NCI-H748 (cell line): Measurements from ENCODE around the gene TOP1.
A peak's percentile ranks its signal among the peaks of the same experiment; 100 is the strongest.
"Not testable (repeated sequence)": the region's sequence is repeated elsewhere in the genome, so short reads cannot be mapped to it uniquely, and the experiment has no call there.

Source experiments
- DNase-seq: peaks from one replicate; lab custom pipeline; 2025; ENCODE audit not compliant: unreplicated experiment; lab: John Stamatoyannopoulos, UW

The TOP1 gene

GRCh38 chr20:41089555-41089954 is 60.9 kb downstream of the TOP1 start:
- no peak for DNase-seq

- no peak for DNase-seq
These were observed 63.3 kb downstream of the TOP1 start for GRCh38 chr20:41091927-41092326.

- no peak for DNase-seq
These were observed 65.9 kb downstream of the TOP1 start for GRCh38 chr20:41094353-41095055.

- DNase-seq: peak; percentile 39
These were observed 66.7 kb downstream of the TOP1 start for GRCh38 chr20:41095110-41095969.

- DNase-seq: no peak
These were observed 70.2 kb downstream of the TOP1 start for GRCh38 chr20:41098703-41099250.

GRCh38 chr20:41100001-41100480 is 71.4 kb downstream of the TOP1 start:
- no peak for DNase-seq

GRCh38 chr20:41101660-41102059 is 73.0 kb downstream of the TOP1 start:
- no peak for DNase-seq

- no peak for DNase-seq
These were observed 79.9 kb downstream of the TOP1 start for GRCh38 chr20:41108531-41108930.

- DNase-seq: no peak
These were observed 81.4 kb downstream of the TOP1 start for GRCh38 chr20:41110012-41110411.

GRCh38 chr20:41110930-41111577 is 82.4 kb downstream of the TOP1 start:
- DNase-seq: no peak

- DNase-seq: no peak
These were observed 82.9 kb downstream of the TOP1 start for GRCh38 chr20:41111578-41111951.

- DNase-seq: no peak
These were observed 87.8 kb downstream of the TOP1 start for GRCh38 chr20:41116282-41116956.

GRCh38 chr20:41118159-41118558 is 89.5 kb downstream of the TOP1 start:
- not testable (repeated sequence) for DNase-seq

- no peak for DNase-seq
These were observed 90.0 kb downstream of the TOP1 start for GRCh38 chr20:41118632-41119031.

- DNase-seq: peak; percentile 9
These were observed 91.3 kb downstream of the TOP1 start for GRCh38 chr20:41119614-41120561.

- no peak for DNase-seq
These were observed 92.8 kb downstream of the TOP1 start for GRCh38 chr20:41121399-41121798.

GRCh38 chr20:41123631-41124030 is 95.0 kb downstream of the TOP1 start:
- DNase-seq: no peak

GRCh38 chr20:41124451-41125094 is 96.0 kb downstream of the TOP1 start:
- no peak for DNase-seq
